ENCODE measurements around the gene USP14.

DNA sequence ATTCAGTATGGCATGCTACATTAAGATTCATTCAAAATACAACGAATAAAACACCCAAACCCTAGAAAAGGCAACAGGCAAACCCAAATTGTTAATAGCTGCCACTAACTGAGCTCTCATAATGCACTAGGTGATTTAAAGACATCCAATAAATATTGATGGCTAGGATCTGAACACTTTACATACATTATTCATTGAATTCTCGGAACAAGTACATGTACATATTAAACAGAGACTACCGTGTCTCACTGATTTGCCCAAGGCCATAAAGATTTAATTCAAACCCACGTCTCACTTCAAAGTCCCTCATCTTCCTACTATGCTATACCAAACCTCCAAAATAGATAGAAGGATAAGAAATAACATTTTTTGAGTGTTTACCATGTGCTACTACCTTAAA, 67.4 kb downstream of the USP14 start:
- TF ChIP-seq, protein P1, sequence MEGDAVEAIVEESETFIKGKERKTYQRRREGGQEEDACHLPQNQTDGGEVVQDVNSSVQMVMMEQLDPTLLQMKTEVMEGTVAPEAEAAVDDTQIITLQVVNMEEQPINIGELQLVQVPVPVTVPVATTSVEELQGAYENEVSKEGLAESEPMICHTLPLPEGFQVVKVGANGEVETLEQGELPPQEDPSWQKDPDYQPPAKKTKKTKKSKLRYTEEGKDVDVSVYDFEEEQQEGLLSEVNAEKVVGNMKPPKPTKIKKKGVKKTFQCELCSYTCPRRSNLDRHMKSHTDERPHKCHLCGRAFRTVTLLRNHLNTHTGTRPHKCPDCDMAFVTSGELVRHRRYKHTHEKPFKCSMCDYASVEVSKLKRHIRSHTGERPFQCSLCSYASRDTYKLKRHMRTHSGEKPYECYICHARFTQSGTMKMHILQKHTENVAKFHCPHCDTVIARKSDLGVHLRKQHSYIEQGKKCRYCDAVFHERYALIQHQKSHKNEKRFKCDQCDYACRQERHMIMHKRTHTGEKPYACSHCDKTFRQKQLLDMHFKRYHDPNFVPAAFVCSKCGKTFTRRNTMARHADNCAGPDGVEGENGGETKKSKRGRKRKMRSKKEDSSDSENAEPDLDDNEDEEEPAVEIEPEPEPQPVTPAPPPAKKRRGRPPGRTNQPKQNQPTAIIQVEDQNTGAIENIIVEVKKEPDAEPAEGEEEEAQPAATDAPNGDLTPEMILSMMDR (IDR thresholded peaks at IDR 0.05): no peak
- no peak for TF ChIP-seq POLR2A (IDR thresholded peaks at IDR 0.05)
